Measurements from ENCODE around the gene RGS19.

GRCh38 chr20:64116016-64116415, 36.7 kb upstream of the RGS19 start:
- TF ChIP-seq POLR2A (IDR thresholded peaks at IDR 0.05; ENCODE audit: low read depth, low read length): no peak
- no peak for TF ChIP-seq TAF1 (IDR thresholded peaks at IDR 0.05; ENCODE audit: borderline replicate concordance, low read depth, low read length)
- no peak for TF ChIP-seq POLR2AphosphoS5 (IDR thresholded peaks at IDR 0.05; ENCODE audit: low read depth, low read length)
